Right lobe of liver (tissue), 6 donors: ENCODE data around the gene GOLGA3. TPM values are rescaled to one million over a fixed set of nuclear protein-coding genes. Genes with fewer than 3 reads are reported as not detected.

Source experiments
- ATAC-seq, 4 donors: fragments of 200-7000 bp; cut with Tn5 transposase; one replicate each; pipeline ENCODE4 v1.9.1; 2020; ENCODE audit warnings: mild to moderate bottlenecking in 4 of 4, moderate library complexity in 4 of 4
- DNase-seq, 3 donors: peaks; one replicate each; pipeline ENCODE4 v3.0.0-alpha.2; 2020
- H3K27ac ChIP-seq, 3 donors: fragments of 200-600 bp; one replicate each; pipeline ENCODE4 v1.8.0; 2022
- H3K27me3 ChIP-seq, 2 donors: fragments of 200-600 bp; one replicate each; pipeline ENCODE4 v1.8.0; 2022
- H3K36me3 ChIP-seq, 4 donors: fragments of 200-600 bp; sonication (generic) in 1 of 4; one replicate each; pipeline versions ENCODE4 v1.5.1 to v1.8.0; 2017 to 2022; ENCODE audit warnings: control low read depth in 1 of 4
- H3K4me1 ChIP-seq, 4 donors: fragments of 200-600 bp; sonication (generic) in 1 of 4; one replicate each; pipeline versions ENCODE4 v1.5.1 to v1.8.0; 2017 to 2022; ENCODE audit warnings: control low read depth in 1 of 4
- H3K4me3 ChIP-seq, 3 donors: fragments of 200-600 bp; one replicate each; pipeline ENCODE4 v1.8.0; 2022
- H3K9me3 ChIP-seq, 4 donors: fragments of 200-600 bp; sonication (generic) in 1 of 4; one replicate each; pipeline versions ENCODE4 v1.5.1 to v1.8.0; 2017 to 2022; ENCODE audit warnings: control low read depth in 1 of 4
- POLR2A ChIP-seq: fragments of 450-650 bp; IDR thresholded peaks from one replicate; pipeline ENCODE4 v1.6.1; 2017; ENCODE audit warnings: antibody characterized with exemption, mild to moderate bottlenecking
- WGBS: methylation state at CpG from one replicate; pipeline ENCODE4 v1.1.6; 2018; ENCODE audit warnings: low coverage, low lambda C conversion rate; ENCODE audit not compliant: insufficient coverage; ENCODE audit errors: missing lambda C conversion rate; 5-methylcytosine and 5-hydroxymethylcytosine counted together
- intact Hi-C, 2 donors: fragments of 100-400 bp; cut with DNase I; formaldehyde crosslinking; loops; one replicate each; pipeline versions ENCODE4 v1.11.2 to v1.14.1; 2022
- total RNA-seq, 6 experiments: library from RNA; depleted of rRNA in 2 of 6; stranded (reverse); fragments of >200 nt in 2 of 6; fragmentation: NEBNext Ultra II Directional in 3 of 6; extraction: Animal tissue kit (Norgen Biotek cat#: 25700) in 3 of 6; gene quantifications; one replicate each; pipeline versions ENCODE4 v1.1.0 to v1.2.4, GENCODE V29; 2016 to 2023
- TF ChIP-seq, protein P1 (sequence below), 4 donors: fragments of 200-600 bp in 3 of 4; fragments of 450-650 bp in 1 of 4; IDR thresholded peaks; one replicate each; pipeline versions ENCODE4 v1.5.1 to v1.8.0; 2016 to 2022; ENCODE audit warnings: antibody characterized with exemption in 4 of 4, mild to moderate bottlenecking in 2 of 4
- donor health status: DM: no; HTN: yes; CAD: no.
- donor health status: DM: no; HTN: no; CAD: no.
- donor health status: DM: no; HTN: no; CAD: no.
- donor health status: DM: no; HTN: yes; CAD: no.
- donor health status: DM: no; HTN: yes; CAD: no.

GOLGA3 gene
- total RNA-seq, 6 experiments from 2014 or later = 15.7 to 37.5 (median 22.8) TPM

DNA sequence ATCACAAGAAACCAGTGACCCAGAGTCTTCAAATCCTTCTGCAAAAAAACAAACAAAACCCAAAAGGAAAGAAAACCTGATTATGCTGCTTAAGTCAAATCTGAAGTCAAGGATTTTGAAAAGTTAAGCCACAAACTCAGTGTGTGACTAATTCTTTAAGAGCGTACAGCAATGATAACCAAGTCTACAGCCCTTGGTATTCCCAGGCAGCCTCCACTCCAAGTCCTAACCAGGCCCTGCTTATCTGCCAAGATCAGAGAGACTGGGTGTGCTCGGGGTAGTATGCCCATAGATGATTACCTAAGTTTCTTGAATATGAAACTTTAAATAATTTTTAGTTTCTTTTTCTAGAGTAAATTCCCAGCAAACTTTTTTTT lies 104.9 kb downstream of the GOLGA3 start:
- ATAC-seq = no peak
- Histone ChIP-seq H3K9me3 (no peaks in the 10 kb centered on the region), H3K27ac (no peak overlapping the region), H3K4me1 (no peaks in the 10 kb centered on the region), H3K36me3 (peaks cover 0 to 69% (median 16%) of the 10 kb centered on the region in 4 donors), H3K27me3 (no peaks in the 10 kb centered on the region), H3K4me3 (no peak overlapping the region)
- TF ChIP-seq POLR2A = no peak
- TF ChIP-seq, protein P1, sequence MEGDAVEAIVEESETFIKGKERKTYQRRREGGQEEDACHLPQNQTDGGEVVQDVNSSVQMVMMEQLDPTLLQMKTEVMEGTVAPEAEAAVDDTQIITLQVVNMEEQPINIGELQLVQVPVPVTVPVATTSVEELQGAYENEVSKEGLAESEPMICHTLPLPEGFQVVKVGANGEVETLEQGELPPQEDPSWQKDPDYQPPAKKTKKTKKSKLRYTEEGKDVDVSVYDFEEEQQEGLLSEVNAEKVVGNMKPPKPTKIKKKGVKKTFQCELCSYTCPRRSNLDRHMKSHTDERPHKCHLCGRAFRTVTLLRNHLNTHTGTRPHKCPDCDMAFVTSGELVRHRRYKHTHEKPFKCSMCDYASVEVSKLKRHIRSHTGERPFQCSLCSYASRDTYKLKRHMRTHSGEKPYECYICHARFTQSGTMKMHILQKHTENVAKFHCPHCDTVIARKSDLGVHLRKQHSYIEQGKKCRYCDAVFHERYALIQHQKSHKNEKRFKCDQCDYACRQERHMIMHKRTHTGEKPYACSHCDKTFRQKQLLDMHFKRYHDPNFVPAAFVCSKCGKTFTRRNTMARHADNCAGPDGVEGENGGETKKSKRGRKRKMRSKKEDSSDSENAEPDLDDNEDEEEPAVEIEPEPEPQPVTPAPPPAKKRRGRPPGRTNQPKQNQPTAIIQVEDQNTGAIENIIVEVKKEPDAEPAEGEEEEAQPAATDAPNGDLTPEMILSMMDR (IDR thresholded peaks at IDR 0.05) = no peak
- no peak for DNase-seq
- intact Hi-C loops = no loop called here
- whole genome bisulfite sequencing = 80% methylated on average over 2 of the region's 2 CpGs

DNA sequence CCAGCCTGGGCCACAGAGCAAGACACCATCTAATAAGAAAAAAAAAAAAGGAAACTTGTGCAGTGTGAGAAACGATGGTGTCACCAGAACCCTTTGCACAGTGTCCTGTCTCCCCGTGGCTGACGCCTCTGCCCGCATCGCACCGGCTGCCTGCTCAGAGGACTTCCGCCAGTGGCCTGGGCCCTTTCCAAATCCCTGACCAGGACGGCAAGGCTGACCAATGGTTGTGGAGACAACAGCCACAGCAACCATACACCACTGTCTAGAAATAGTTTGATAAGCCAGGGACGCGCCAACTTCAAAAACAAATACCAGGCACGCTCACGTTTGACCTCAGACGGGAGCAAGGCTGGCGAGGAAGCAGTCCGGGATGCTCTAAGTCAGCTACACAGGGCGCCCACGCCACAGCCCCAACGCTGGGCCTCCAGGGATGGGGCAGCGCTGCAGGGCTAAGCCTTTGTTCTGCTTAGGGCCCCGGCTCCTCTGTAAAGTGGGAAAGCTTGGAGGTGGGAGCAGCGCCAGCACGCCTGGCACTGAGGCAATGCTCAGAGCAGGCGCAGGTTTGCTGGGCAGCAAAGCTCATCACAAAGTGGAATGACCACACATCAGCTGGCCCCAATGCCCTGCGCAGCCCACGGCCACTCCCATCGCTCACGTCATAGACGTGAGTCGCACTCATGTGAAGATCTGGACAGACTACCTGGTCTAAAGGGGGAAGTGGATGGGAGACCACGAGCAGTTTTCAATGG lies 105.5 kb downstream of the GOLGA3 start:
- H3K9me3 ChIP-seq = no peaks in the 10 kb centered on the region
- H3K4me1 ChIP-seq = no peaks in the 10 kb centered on the region
- WGBS = 90% methylated on average over 13 of the region's 30 CpGs
- H3K27ac ChIP-seq = no peak overlapping the region
- peaks cover 0 to 68% (median 16%) of the 10 kb centered on the region in 4 donors for H3K36me3 ChIP-seq
- intact Hi-C loops = no loop called here
- no peak for TF ChIP-seq POLR2A
- TF ChIP-seq, protein P1 (IDR thresholded peaks at IDR 0.05) = no peak
- no peaks in the 10 kb centered on the region for H3K27me3 ChIP-seq
- no peak for DNase-seq
- ATAC-seq = no peak
- H3K4me3 ChIP-seq = no peak overlapping the region

DNA sequence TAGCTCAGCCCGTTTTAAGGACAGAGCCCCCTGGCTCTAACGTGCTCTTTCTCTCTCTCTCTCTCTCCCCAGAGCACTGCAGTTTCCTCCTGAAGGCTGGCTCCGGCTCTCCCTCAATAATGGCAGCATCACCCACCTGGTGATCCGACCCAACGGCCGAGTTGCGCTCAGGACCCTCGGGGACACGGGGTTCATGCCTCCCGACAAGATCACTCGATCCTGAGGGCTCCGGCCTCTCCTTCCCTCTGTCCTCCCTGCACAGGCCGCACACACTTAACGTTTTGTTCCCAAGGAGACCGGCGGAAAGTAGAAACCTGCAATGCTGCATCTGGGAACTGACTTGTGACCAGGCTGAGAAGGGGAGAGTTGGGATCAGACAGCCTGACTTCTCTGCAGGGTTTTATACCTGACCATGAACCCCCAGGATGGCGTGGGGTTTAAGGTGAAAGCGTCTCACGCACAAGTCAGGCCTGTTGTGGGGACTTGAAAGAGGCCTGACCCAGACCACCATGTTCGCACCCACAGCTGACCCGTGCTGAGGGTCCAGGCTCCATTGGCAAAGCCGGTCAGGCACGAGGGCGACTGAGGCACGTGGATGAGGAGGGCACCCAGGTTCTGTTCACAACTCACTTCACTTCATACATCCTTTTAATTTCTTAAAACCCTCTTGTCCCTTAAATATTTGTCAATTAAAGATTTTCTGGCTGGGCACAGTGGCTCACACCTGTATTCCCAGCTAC lies 107.9 kb downstream of the GOLGA3 start:
- peaks cover 0 to 62% (median 9%) of the 10 kb centered on the region in 4 donors for H3K36me3 ChIP-seq
- DNase-seq (no peak), ATAC-seq (no peak)
- no peaks in the 10 kb centered on the region for H3K4me1 ChIP-seq
- no peaks in the 10 kb centered on the region for H3K27me3 ChIP-seq
- H3K27ac ChIP-seq = no peak overlapping the region
- 94% methylated on average over 11 of the region's 25 CpGs for WGBS
- no peak overlapping the region for H3K4me3 ChIP-seq
- intact Hi-C loops = no loop called here
- TF ChIP-seq, protein P1 (IDR thresholded peaks at IDR 0.05) = no peak
- TF ChIP-seq POLR2A = no peak
- no peaks in the 10 kb centered on the region for H3K9me3 ChIP-seq

DNA sequence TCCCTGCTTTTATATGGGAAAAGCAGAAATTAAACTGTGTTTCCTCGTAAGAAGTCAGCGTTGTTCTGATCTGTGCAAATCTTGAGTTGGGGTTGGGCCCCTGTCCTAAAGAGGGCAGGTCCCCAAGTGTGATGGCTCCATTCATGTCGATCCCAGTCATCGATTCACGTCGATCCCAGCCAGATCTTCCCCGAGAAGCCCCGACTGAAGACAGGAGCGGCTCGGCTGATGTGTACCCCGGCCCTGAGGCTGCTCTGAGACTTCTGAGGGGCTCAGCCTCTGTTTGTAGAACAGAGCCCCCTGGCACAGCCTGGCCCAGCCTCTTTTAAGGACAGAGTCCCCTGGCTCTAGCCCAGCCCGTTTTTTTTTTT lies 108.7 kb downstream of the GOLGA3 start:
- Histone ChIP-seq H3K4me3 (no peak overlapping the region), H3K4me1 (peaks cover 0 to 4% (median 0%) of the 10 kb centered on the region in 4 donors), H3K27me3 (no peaks in the 10 kb centered on the region), H3K36me3 (peaks cover 0 to 57% (median 9%) of the 10 kb centered on the region in 4 donors), H3K9me3 (no peaks in the 10 kb centered on the region), H3K27ac (no peak overlapping the region)
- DNase-seq (no peak), ATAC-seq (no peak)
- 90% methylated on average over 7 of the region's 12 CpGs for WGBS
- TF ChIP-seq, protein P1 (IDR thresholded peaks at IDR 0.05) = no peak
- no peak for TF ChIP-seq POLR2A
- intact Hi-C loops = no loop called here
